ENCODE measurements around the gene CLIP4.
"Not testable (repeated sequence)": the region's sequence is repeated elsewhere in the genome, so short reads cannot be mapped to it uniquely, and the experiment has no call there.

Gene CLIP4

GRCh38 chr2:29105375-29105774 is 9.8 kb upstream of the CLIP4 start:
- DNase-seq = no peak

GRCh38 chr2:29106256-29106655 is 9.0 kb upstream of the CLIP4 start:
- no peak for DNase-seq

- DNase-seq = no peak
Measured at GRCh38 chr2:29106980-29107388, 8.2 kb upstream of the CLIP4 start.

GRCh38 chr2:29107547-29107946 is 7.7 kb upstream of the CLIP4 start:
- DNase-seq = not testable (repeated sequence)

- no peak for DNase-seq
Measured at GRCh38 chr2:29108225-29108624, 7.0 kb upstream of the CLIP4 start.

GRCh38 chr2:29109246-29109645 is 6.0 kb upstream of the CLIP4 start:
- DNase-seq = no peak

- DNase-seq = no peak
Measured at GRCh38 chr2:29110916-29111535, 4.2 kb upstream of the CLIP4 start.

GRCh38 chr2:29112379-29112778 is 2.8 kb upstream of the CLIP4 start:
- no peak for DNase-seq

- no peak for DNase-seq
Measured at GRCh38 chr2:29113027-29113686, 2.1 kb upstream of the CLIP4 start.

GRCh38 chr2:29113891-29114321 is 1.3 kb upstream of the CLIP4 start:
- no peak for DNase-seq

- no peak for DNase-seq
Measured at GRCh38 chr2:29114586-29114945, 649 bp upstream of the CLIP4 start.

GRCh38 chr2:29115797-29116781 is 874 bp downstream of the CLIP4 start:
- peak; percentile 73 for DNase-seq

GRCh38 chr2:29117636-29118303 is 2.6 kb downstream of the CLIP4 start:
- no peak for DNase-seq

- DNase-seq = no peak
Measured at GRCh38 chr2:29119211-29119610, 4.0 kb downstream of the CLIP4 start.

- no peak for DNase-seq
Measured at GRCh38 chr2:29120846-29121245, 5.6 kb downstream of the CLIP4 start.

GRCh38 chr2:29123617-29124349 is 8.6 kb downstream of the CLIP4 start:
- no peak for DNase-seq

- DNase-seq = no peak
Measured at GRCh38 chr2:29124504-29124903, 9.3 kb downstream of the CLIP4 start.

- no peak for DNase-seq
Measured at GRCh38 chr2:29129586-29130281, 14.5 kb downstream of the CLIP4 start.

- DNase-seq = peak; percentile 34
Measured at GRCh38 chr2:29130295-29130694, 15.1 kb downstream of the CLIP4 start.

- no peak for DNase-seq
Measured at GRCh38 chr2:29134933-29135332, 19.7 kb downstream of the CLIP4 start.

- DNase-seq = no peak
Measured at GRCh38 chr2:29139152-29139551, 23.9 kb downstream of the CLIP4 start.

GRCh38 chr2:29139731-29140130 is 24.5 kb downstream of the CLIP4 start:
- no peak for DNase-seq
